ENCODE data around the gene MOV10L1.

The MOV10L1 gene

DNA sequence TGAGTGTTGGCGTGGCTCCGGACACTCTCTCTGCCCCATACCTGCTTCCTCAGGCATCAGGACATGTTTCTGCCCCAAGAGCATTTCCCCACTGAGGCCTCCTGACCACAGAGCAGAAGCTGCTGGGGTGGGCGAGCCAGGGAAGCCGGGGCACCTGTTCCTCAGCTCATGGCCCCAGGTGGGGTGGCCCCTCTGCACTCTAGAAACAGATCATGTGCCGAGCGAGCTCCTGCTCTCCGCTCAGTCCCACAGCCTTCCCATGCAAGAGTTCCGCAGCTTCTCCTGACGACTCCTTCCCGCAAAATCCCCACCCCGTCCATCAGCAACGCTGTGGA is 58.3 kb downstream of the MOV10L1 start:
- Histone ChIP-seq H3K27ac (ENCODE audit: low read depth, low read length, poor library complexity, severe bottlenecking) (peak overlapping the region; percentile 48), H3K9me3 (ENCODE audit: low read length) (no peaks in the 10 kb centered on the region), H4K20me1 (ENCODE audit: insufficient read depth, low read length) (no peaks in the 10 kb centered on the region), H3K79me2 (ENCODE audit: insufficient read depth, low read length) (no peaks in the 10 kb centered on the region), H3K4me2 (ENCODE audit: low read length) (no peak overlapping the region; the same call in 1 of the 2 replicates), H3K36me3 (ENCODE audit: insufficient read depth, low read length) (no peaks in the 10 kb centered on the region), H3K4me1 (ENCODE audit: insufficient read depth, low read length, severe bottlenecking) (peaks cover 40% of the 10 kb centered on the region), H3K27me3 (ENCODE audit: insufficient read depth, low read length) (peaks cover 11% of the 10 kb centered on the region; the same call in 1 of the 2 replicates), H3K9ac (ENCODE audit: low read length) (no peak overlapping the region; the same call in 1 of the 2 replicates), H3F3A (ENCODE audit: insufficient read depth, low read length) (no peaks in the 10 kb centered on the region), H2AFZ (ENCODE audit: low read length) (no peak overlapping the region), H3K9me2 (ENCODE audit: low read depth, low read length) (no peaks in the 10 kb centered on the region), H3K4me3 (ENCODE audit: low read depth, low read length, poor library complexity, severe bottlenecking) (no peak overlapping the region)
- no peak for TF ChIP-seq EZH2 (IDR thresholded peaks at IDR 0.05; ENCODE audit: borderline replicate concordance, low read length)

DNA sequence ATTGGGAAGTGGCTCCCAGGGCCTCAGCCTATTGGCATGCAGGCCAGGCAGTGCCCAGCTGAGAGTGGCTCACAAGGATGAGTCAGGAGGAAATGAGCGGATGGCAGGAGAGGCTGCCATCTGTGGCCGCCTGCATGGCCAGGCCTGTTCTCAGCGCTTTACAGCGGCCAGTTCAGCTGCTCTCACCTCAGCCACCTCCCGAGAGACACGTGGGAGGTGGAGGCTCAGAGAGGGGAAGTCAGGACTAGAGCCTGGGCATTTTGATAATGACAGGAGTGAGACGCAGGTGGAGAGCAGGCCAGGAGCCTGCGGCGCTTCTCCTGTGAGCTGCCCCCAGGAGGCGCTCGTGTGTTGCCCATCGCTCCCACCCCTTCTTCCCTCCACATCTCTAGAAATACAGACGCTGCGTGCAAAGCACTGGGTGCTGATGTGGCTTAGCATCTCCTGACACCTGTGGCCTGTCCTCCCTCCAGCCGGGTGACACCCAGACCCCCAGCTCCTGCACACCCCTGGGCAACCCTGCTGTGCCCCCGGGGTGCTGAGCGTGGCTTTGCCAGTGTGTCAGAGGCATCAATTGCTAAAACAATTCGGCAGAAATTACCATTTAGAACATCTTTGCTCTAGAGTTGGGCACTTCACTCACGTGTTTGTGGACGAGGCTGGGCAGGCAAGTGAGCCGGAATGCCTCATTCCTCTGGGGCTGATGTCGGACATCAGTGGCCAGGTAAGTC is 59.4 kb downstream of the MOV10L1 start:
- no peaks in the 10 kb centered on the region for H3K9me2 ChIP-seq (ENCODE audit: low read depth, low read length)
- peaks cover 34% of the 10 kb centered on the region for H3K4me1 ChIP-seq (ENCODE audit: insufficient read depth, low read length, severe bottlenecking)

GRCh38 chr22:50150161-50151129 is 60.6 kb downstream of the MOV10L1 start:
- no peak overlapping the region for H2AFZ ChIP-seq (ENCODE audit: low read length)
- no peak overlapping the region for H3K27ac ChIP-seq (ENCODE audit: low read depth, low read length, poor library complexity, severe bottlenecking)
- H3K27me3 ChIP-seq (ENCODE audit: insufficient read depth, low read length), result peaks cover 17% of the 10 kb centered on the region; the same call in 1 of the 2 replicates
- H3F3A ChIP-seq (ENCODE audit: insufficient read depth, low read length), result no peaks in the 10 kb centered on the region
- no peak overlapping the region for H3K4me2 ChIP-seq (ENCODE audit: low read length)
- H4K20me1 ChIP-seq (ENCODE audit: insufficient read depth, low read length), result no peaks in the 10 kb centered on the region
- no peaks in the 10 kb centered on the region for H3K36me3 ChIP-seq (ENCODE audit: insufficient read depth, low read length)
- peaks cover 34% of the 10 kb centered on the region for H3K4me1 ChIP-seq (ENCODE audit: insufficient read depth, low read length, severe bottlenecking)
- no peaks in the 10 kb centered on the region for H3K9me3 ChIP-seq (ENCODE audit: low read length)
- H3K79me2 ChIP-seq (ENCODE audit: insufficient read depth, low read length), result no peaks in the 10 kb centered on the region
- H3K9ac ChIP-seq (ENCODE audit: low read length), result no peak overlapping the region
- H3K9me2 ChIP-seq (ENCODE audit: low read depth, low read length), result no peaks in the 10 kb centered on the region
- no peak for TF ChIP-seq EZH2 (IDR thresholded peaks at IDR 0.05; ENCODE audit: borderline replicate concordance, low read length)
- no peak for TF ChIP-seq CTCF (IDR thresholded peaks at IDR 0.05; ENCODE audit: low read length)
- H3K4me3 ChIP-seq (ENCODE audit: low read depth, low read length, poor library complexity, severe bottlenecking), result no peak overlapping the region

More for the DNA sequence above, 59.4 kb downstream of the MOV10L1 start:
- peaks cover 17% of the 10 kb centered on the region; the same call in 1 of the 2 replicates for H3K27me3 ChIP-seq (ENCODE audit: insufficient read depth, low read length)
- TF ChIP-seq EZH2 (IDR thresholded peaks at IDR 0.05; ENCODE audit: borderline replicate concordance, low read length), result no peak
- TF ChIP-seq CTCF (IDR thresholded peaks at IDR 0.05; ENCODE audit: low read length), result peak; percentile 94
- H3F3A ChIP-seq (ENCODE audit: insufficient read depth, low read length), result no peaks in the 10 kb centered on the region
- no peaks in the 10 kb centered on the region for H3K36me3 ChIP-seq (ENCODE audit: insufficient read depth, low read length)
- H2AFZ ChIP-seq (ENCODE audit: low read length), result no peak overlapping the region
- H3K9ac ChIP-seq (ENCODE audit: low read length), result no peak overlapping the region; the same call in 1 of the 2 replicates
- no peak overlapping the region for H3K4me2 ChIP-seq (ENCODE audit: low read length)
- no peaks in the 10 kb centered on the region for H3K9me3 ChIP-seq (ENCODE audit: low read length)
- H3K27ac ChIP-seq (ENCODE audit: low read depth, low read length, poor library complexity, severe bottlenecking), result no peak overlapping the region
- H3K79me2 ChIP-seq (ENCODE audit: insufficient read depth, low read length), result no peaks in the 10 kb centered on the region
- no peaks in the 10 kb centered on the region for H4K20me1 ChIP-seq (ENCODE audit: insufficient read depth, low read length)
- H3K4me3 ChIP-seq (ENCODE audit: low read depth, low read length, poor library complexity, severe bottlenecking), result no peak overlapping the region
